ENCODE results near the gene ZNF444. TPM values are rescaled to one million over a fixed set of nuclear protein-coding genes. Genes with fewer than 3 reads are reported as not detected.
A peak's percentile ranks its signal among the peaks of the same experiment; 100 is the strongest.

ZNF444 gene
- 94.9 TPM for total RNA-seq

DNA sequence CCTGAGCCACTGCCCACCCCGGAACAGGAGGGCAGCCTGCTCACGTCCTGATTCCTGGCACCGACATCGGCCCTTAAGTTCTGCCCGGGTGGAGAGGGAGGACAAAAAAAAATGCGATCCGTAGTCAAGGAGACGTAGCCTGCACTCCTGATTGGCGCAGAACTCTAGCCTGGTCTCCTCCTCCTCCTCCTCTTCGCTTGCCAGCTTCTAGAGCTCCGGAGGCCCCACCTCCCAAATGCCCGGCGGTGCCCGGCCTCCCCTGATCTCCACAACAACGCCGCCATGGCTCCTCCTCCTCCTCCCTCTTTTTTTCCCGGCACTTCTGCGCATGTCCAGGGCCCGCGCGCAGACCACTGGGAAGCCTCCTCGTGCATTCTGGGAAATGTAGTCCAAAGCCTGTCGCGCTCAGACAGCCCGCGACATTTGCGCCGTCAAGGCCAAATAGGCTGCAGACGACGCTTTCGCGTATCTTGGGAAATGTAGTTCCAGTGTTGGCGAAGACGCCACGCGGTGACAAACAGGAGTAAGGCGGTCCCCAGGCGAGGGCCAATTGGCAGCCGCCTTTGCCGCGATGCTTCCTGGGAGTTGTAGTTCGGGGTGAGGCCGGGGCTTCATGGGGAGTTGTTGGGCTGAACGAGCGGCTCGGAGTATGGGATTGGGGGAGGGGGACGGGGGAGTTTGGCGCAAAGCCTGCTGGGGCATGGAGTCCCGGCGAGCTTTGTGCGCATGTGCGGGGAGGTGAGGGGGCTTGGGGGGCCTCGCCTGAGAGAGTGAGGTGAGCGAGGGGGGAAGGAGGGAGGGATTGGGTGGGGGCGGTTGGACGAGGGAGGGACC lies at the start of gene ZNF444:
TSS of gene ZNF444 (plus strand) at position 705 of the 834 bp plus-strand sequence. CDS start 5,625 bp downstream, outside the sequence.
- TF ChIP-seq, protein P1, sequence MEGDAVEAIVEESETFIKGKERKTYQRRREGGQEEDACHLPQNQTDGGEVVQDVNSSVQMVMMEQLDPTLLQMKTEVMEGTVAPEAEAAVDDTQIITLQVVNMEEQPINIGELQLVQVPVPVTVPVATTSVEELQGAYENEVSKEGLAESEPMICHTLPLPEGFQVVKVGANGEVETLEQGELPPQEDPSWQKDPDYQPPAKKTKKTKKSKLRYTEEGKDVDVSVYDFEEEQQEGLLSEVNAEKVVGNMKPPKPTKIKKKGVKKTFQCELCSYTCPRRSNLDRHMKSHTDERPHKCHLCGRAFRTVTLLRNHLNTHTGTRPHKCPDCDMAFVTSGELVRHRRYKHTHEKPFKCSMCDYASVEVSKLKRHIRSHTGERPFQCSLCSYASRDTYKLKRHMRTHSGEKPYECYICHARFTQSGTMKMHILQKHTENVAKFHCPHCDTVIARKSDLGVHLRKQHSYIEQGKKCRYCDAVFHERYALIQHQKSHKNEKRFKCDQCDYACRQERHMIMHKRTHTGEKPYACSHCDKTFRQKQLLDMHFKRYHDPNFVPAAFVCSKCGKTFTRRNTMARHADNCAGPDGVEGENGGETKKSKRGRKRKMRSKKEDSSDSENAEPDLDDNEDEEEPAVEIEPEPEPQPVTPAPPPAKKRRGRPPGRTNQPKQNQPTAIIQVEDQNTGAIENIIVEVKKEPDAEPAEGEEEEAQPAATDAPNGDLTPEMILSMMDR (IDR thresholded peaks at IDR 0.05): no peak
- H3K27ac ChIP-seq: peak within 1 kb of the TSS; percentile 82 to 93
- H3K4me1 ChIP-seq: peaks cover 0 to 15% of the 10 kb centered on the region in 2 donors
- H3K4me3 ChIP-seq: peak within 1 kb of the TSS; percentile 61 to 82
- no peaks in the 10 kb centered on the region for H3K36me3 ChIP-seq
- intact Hi-C loops (cut with DNase I): loop anchor here (1.0 to 10.0 kb wide), 7 partner anchors 19 to 1102 kb away; partner anchors contain the start of genes PPP1R12C, ZNF582, ZNF787 and ZNF805
- no peaks in the 10 kb centered on the region for H3K9me3 ChIP-seq
- DNase-seq (ENCODE audit: low spot score in 2 of 2): peak; percentile 98 to 99
- H3K27me3 ChIP-seq: no peaks in the 10 kb centered on the region

DNA sequence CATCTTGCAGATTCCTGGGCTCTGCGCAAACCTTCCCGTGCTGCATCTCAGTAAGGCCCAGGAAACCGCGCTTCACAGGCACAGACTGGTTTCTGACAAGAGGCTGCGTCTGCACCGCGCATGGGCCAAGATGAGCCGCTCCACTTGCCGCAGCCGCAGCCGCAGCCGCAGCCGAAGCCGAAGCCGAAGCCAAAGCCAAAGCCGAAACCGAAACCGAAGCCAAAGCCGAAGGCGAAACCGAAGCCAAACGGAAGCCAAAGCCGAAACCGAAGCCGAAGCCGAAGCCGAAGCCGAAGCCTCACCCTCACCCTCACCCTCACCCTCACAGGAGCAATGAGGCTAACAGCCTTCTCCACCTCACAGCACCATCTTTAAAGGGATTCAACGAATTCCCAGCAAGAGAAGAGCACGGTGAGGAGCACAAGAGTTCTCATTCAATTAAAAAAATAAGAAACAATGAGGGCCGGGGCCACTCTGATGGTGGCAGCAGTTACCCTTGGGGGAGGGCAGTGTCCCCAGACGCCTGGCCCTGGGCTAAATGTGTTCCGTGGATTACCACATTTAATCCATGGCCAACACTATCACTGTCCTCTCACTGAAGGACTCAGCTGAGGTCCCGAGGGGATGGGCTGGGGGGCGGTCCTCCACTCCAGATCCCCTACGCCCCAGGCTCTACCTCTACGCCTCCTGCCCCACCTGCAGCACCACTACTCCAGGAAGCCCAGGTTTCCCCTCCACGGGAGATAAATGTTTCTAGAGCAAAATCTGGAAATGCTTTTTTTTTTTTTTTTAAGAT lies 49.1 kb upstream of the ZNF444 start:
- no peaks in the 10 kb centered on the region for H3K4me1 ChIP-seq
- no peak for DNase-seq (ENCODE audit: low spot score in 2 of 2)
- H3K27me3 ChIP-seq: no peaks in the 10 kb centered on the region
- intact Hi-C loops (cut with DNase I): no loop called here
- no peak overlapping the region for H3K27ac ChIP-seq
- TF ChIP-seq, protein P1 (IDR thresholded peaks at IDR 0.05): no peak
- peaks cover 15 to 36% of the 10 kb centered on the region in 2 donors for H3K36me3 ChIP-seq
- H3K4me3 ChIP-seq: no peak overlapping the region
- H3K9me3 ChIP-seq: no peaks in the 10 kb centered on the region

- no peak overlapping the region for H3K4me3 ChIP-seq
- intact Hi-C loops (cut with DNase I): no loop called here
- H3K27me3 ChIP-seq: no peaks in the 10 kb centered on the region
- TF ChIP-seq, protein P1 (IDR thresholded peaks at IDR 0.05): no peak
- H3K36me3 ChIP-seq: peaks cover 15 to 34% of the 10 kb centered on the region in 2 donors
- H3K27ac ChIP-seq: no peak overlapping the region
- DNase-seq (ENCODE audit: low spot score in 2 of 2): no peak
- H3K4me1 ChIP-seq: no peaks in the 10 kb centered on the region
- H3K9me3 ChIP-seq: no peaks in the 10 kb centered on the region
These were observed 48.1 kb upstream of the ZNF444 start for GRCh38 chr19:56092685-56093631.

DNA sequence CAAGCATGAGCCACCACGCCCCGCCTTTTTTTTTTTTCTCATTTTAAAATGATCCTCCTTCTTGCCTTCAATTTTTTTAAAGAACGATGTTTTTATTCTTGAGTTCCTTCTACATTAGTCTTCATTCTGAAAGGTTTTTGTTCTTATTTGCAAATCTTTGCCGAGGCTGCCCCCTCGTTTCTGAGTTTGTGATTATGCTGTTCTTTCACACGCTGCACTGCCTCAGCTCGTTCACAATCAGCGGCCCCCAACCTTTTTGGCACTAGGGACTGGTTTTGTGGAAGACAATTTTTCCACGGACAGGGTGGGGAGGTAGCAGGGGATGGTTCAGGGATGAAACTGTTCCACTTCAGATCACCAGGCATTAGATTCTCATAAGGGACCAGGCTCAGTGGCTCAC lies 46.6 kb upstream of the ZNF444 start:
- Histone ChIP-seq H3K4me3 (no peak overlapping the region), H3K27me3 (no peaks in the 10 kb centered on the region), H3K27ac (no peak overlapping the region), H3K9me3 (no peaks in the 10 kb centered on the region), H3K4me1 (no peaks in the 10 kb centered on the region), H3K36me3 (peaks cover 15 to 30% of the 10 kb centered on the region in 2 donors)
- intact Hi-C loops (cut with DNase I): no loop called here
- TF ChIP-seq, protein P1 (IDR thresholded peaks at IDR 0.05): no peak
- no peak for DNase-seq (ENCODE audit: low spot score in 2 of 2)

DNA sequence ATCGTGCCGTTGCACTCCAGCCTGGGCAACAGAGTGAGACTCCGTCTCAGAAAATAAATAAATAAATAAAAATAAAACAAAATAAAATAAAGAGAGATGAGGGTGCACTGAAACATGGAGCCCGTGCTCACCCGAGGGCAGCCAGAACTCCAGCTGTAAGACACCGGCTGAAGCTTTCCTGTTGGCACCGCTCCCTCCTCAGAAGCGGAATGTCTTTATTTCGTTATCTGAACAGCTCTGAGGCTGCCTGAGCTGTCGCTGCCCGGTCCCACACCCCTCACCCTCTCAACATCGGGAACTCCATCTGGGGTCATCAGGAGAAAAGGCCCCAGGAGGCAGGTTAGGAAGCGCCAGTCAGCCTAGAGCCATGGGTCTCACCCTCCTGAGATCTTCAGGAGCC lies 44.4 kb upstream of the ZNF444 start:
- no peak overlapping the region for H3K4me3 ChIP-seq

More for the DNA sequence above, 44.4 kb upstream of the ZNF444 start:
- Histone ChIP-seq H3K9me3 (no peaks in the 10 kb centered on the region), H3K4me1 (no peaks in the 10 kb centered on the region), H3K36me3 (peaks cover 29 to 35% of the 10 kb centered on the region in 2 donors), H3K27ac (no peak overlapping the region), H3K27me3 (no peaks in the 10 kb centered on the region)
- intact Hi-C loops (cut with DNase I): no loop called here
- TF ChIP-seq, protein P1 (IDR thresholded peaks at IDR 0.05): no peak
- DNase-seq (ENCODE audit: low spot score in 2 of 2): no peak

Measured in ascending aorta (tissue), 2 donors.